Measurements from ENCODE around the gene IPO9.

Gene IPO9

GRCh38 chr1:201888282-201889089, 59.5 kb downstream of the IPO9 start, which contains the start of gene SHISA4:
Gene SHISA4 (plus strand): TSS chr1:201888898. CDS start chr1:201888995, 97 bp downstream.
- Histone ChIP-seq H3K27me3 (ENCODE audit: insufficient read depth, poor library complexity, severe bottlenecking) (peaks cover 37% of the 10 kb centered on the region), H3K27ac (replicated peaks) (no peak within 1 kb of the TSS), H3K4me3 (replicated peaks; ENCODE audit: insufficient read depth, low read length) (no peak within 1 kb of the TSS)
- DNase-seq (ENCODE audit: low read depth in 1 of 2, low spot score in 1 of 2): no peak
- no peak for TF ChIP-seq REST (IDR thresholded peaks at IDR 0.05; ENCODE audit: insufficient replicate concordance, low read depth)
- no peak for TF ChIP-seq SPI1 (IDR thresholded peaks at IDR 0.05; ENCODE audit: borderline replicate concordance, low read depth)
- no peak for TF ChIP-seq POLR2AphosphoS5 (IDR thresholded peaks at IDR 0.05; ENCODE audit: low read depth)
- no peak for TF ChIP-seq GABPA (IDR thresholded peaks at IDR 0.05; ENCODE audit: low read depth)
- TF ChIP-seq CTCF (IDR thresholded peaks at IDR 0.05; ENCODE audit: insufficient read depth, low read length): no peak

- no peak overlapping the region for H3K4me3 ChIP-seq (replicated peaks; ENCODE audit: insufficient read depth, low read length)
- H3K27ac ChIP-seq (replicated peaks): no peak overlapping the region
- H3K27me3 ChIP-seq (ENCODE audit: insufficient read depth, poor library complexity, severe bottlenecking): peaks cover 37% of the 10 kb centered on the region
- no peak for DNase-seq (ENCODE audit: low read depth in 1 of 2, low spot score in 1 of 2)
- TF ChIP-seq CTCF (IDR thresholded peaks at IDR 0.05; ENCODE audit: insufficient read depth, low read length) (no peak), POLR2AphosphoS5 (IDR thresholded peaks at IDR 0.05; ENCODE audit: low read depth) (no peak), SPI1 (IDR thresholded peaks at IDR 0.05; ENCODE audit: borderline replicate concordance, low read depth) (no peak)
These were observed 60.4 kb downstream of the IPO9 start for GRCh38 chr1:201889090-201889968.

GRCh38 chr1:201890223-201890622, 61.3 kb downstream of the IPO9 start:
- TF ChIP-seq POLR2AphosphoS5 (IDR thresholded peaks at IDR 0.05; ENCODE audit: low read depth): no peak
- no peak for TF ChIP-seq REST (IDR thresholded peaks at IDR 0.05; ENCODE audit: insufficient replicate concordance, low read depth)
- no peak for TF ChIP-seq GABPA (IDR thresholded peaks at IDR 0.05; ENCODE audit: low read depth)
- no peak for TF ChIP-seq CTCF (IDR thresholded peaks at IDR 0.05; ENCODE audit: insufficient read depth, low read length)
- TF ChIP-seq SPI1 (IDR thresholded peaks at IDR 0.05; ENCODE audit: borderline replicate concordance, low read depth): no peak
- Histone ChIP-seq H3K4me3 (replicated peaks; ENCODE audit: insufficient read depth, low read length) (no peak overlapping the region), H3K27me3 (ENCODE audit: insufficient read depth, poor library complexity, severe bottlenecking) (peaks cover 37% of the 10 kb centered on the region), H3K27ac (replicated peaks) (no peak overlapping the region)
- DNase-seq (ENCODE audit: low read depth in 1 of 2, low spot score in 1 of 2): no peak
